Measurements from ENCODE around the gene ZDHHC4. TPM values are rescaled to one million over a fixed set of nuclear protein-coding genes. Genes with fewer than 3 reads are reported as not detected.

Gene ZDHHC4
- total and polyA plus RNA-seq, 9 of the 15 experiments (the other 6 are each of a cell fraction or from before 2014, with no cell fraction given), result 33.4 to 106 (median 58.3) TPM

DNA sequence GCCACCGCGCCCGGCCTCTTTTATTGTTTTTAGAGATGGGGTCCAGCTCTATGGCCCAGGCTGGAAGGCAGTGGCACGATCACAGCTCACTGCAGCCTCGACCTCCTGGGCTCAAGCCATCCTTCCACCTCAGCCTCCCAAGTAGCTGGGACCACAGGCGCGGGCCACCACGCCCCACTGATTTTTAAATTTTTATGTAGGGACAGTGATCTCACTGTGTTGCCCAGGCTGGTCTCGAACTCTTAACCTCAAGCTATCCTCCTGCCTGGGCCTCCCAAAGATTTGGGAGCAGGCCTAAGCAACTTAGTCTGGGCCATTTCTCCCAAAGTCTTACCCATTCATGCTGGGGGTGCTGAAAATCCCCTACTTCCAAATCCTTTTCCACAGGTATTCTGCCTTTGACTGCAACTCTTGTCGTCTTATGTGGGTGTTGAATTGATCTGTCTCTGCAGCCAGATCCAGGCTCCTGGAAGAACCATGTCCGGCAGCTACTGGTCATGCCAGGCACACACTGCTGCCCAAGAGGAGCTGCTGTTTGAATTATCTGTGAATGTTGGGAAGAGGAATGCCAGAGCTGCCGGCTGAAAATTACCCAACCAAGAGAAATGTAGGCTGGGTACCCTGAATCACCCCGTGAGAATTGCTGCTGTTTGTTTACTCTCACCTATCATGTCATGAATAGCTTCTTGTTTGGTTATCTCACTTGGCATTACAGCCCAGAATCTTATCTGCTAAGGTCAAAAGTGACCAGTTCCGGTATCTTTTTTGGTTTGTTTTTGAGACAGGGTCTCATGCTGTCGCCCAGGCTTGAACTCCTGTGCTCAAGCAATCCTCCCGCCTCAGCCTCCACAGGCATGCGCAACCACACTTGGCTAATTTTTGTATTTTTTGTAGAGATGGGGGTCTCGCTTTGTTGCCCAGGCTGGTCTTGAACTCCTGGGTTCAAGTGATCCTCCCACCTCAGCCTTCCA, 1.1 kb downstream of the ZDHHC4 start:
- 0 out of 5 replicates have a peak, but pooled peaks cover 0 to 2% of the 10 kb centered on the region in 2 experiments for H3K27me3 ChIP-seq (ENCODE audit: control insufficient read depth in 2 of 2, insufficient read depth in 2 of 2, low read length in 2 of 2)
- H2AFZ ChIP-seq (ENCODE audit: low read depth, low read length), result no peak overlapping the region
- H3K9me3 ChIP-seq (replicated peaks; ENCODE audit: control insufficient read depth, insufficient read depth, low read depth, low read length), result no peaks in the 10 kb centered on the region
- intact Hi-C loops (cut with micrococcal nuclease) (no loop called here), in situ Hi-C loops (cut with MboI) (no loop called here)
- TF ChIP-seq NR2C2 (CRISPR knock-in tag; IDR thresholded peaks at IDR 0.05) (no peak), NR2C2 (tag; IDR thresholded peaks at IDR 0.05) (peak; percentile 34; the same call in 1 of the 2 replicates), TAL1 (IDR thresholded peaks at IDR 0.05) (peak; percentile 13; the same call in 1 of the 2 replicates), NCOR1 (IDR thresholded peaks at IDR 0.05) (0 out of 2 replicates have a peak, but pooled peaks have one; percentile 14), EP300 (IDR thresholded peaks at IDR 0.05; ENCODE audit: low read length) (peak; percentile 16; the same call in 1 of the 2 replicates), NR2C1 (IDR thresholded peaks at IDR 0.05) (no peak), NR2C1 (tag; IDR thresholded peaks at IDR 0.05) (0 out of 2 replicates have a peak, but pooled peaks have one; percentile 28), RHOXF2B (CRISPR knock-in tag; conservative IDR thresholded peaks at IDR 0.05) (no peak), FOXA3 (CRISPR knock-in tag; conservative IDR thresholded peaks at IDR 0.05 in 1 of 2, IDR thresholded peaks at IDR 0.05 in 1 of 2) (0 out of 4 replicates have a peak, but pooled peaks of 1 of the 2 experiments have one; percentile 18), CBFA2T3 (IDR thresholded peaks at IDR 0.05) (peak; percentile 62), ZNF121 (CRISPR knock-in tag; conservative IDR thresholded peaks at IDR 0.05) (peak; percentile 70), NR3C1 (CRISPR knock-in tag; IDR thresholded peaks at IDR 0.05) (no peak), ARID1B (IDR thresholded peaks at IDR 0.05) (peak; percentile 52), ADNP (tag; IDR thresholded peaks at IDR 0.05) (0 out of 2 replicates have a peak, but pooled peaks have one; percentile 49), HDAC1 (IDR thresholded peaks at IDR 0.05) (no peak)
- whole genome bisulfite sequencing (ENCODE audit: insufficient coverage, low coverage, missing lambda C conversion rate), result 51% methylated on average over 15 of the region's 18 CpGs
- peaks cover 13 to 20% of the 10 kb centered on the region in 2 experiments for H3K4me1 ChIP-seq (replicated peaks in 1 of 2; ENCODE audit: control insufficient read depth in 2 of 2, insufficient read depth in 2 of 2, low read length in 2 of 2)
- DNase-seq (ENCODE audit: extremely low read depth in 1 of 4, low spot score in 3 of 4) (peak in 1 of 4 experiments; percentile 18), FAIRE-seq (peak; percentile 78), ATAC-seq (no peak)
- peak overlapping the region; percentile 18 to 90 for H3K9ac ChIP-seq (ENCODE audit: insufficient read depth in 1 of 2, low read depth in 2 of 2, low read length in 2 of 2)
- ChIA-PET CTCF (ENCODE audit: low intra/inter-chr PET ratio) (no interaction called here), POLR2A (interaction anchor here (0.6 to 2.3 kb wide), 3 partner anchors 11 to 34 kb away, joined by 3 to 19 read pairs (median 5); partner anchors contain the start of gene INTS15)
- peak overlapping the region; percentile 81 for H3K4me2 ChIP-seq (ENCODE audit: insufficient read depth, low read length)
- peaks cover 40% of the 10 kb centered on the region; the same call in 2 of the 3 replicates for H3K36me3 ChIP-seq (ENCODE audit: control insufficient read depth, insufficient read depth, low read length)
- H3K9me1 ChIP-seq (ENCODE audit: control insufficient read depth, insufficient read depth, low read length), result no peaks in the 10 kb centered on the region
- peak overlapping the region; percentile 96 for H3K27ac ChIP-seq (ENCODE audit: extremely low read depth, low read depth, low read length)
- H4K20me1 ChIP-seq (replicated peaks; ENCODE audit: control insufficient read depth, insufficient read depth, low read length), result no peaks in the 10 kb centered on the region
- peaks cover 20% of the 10 kb centered on the region for H3K79me2 ChIP-seq (ENCODE audit: control insufficient read depth, insufficient read depth, low read length)
- peak overlapping the region; percentile 95 for H3K4me3 ChIP-seq
- BruUV-seq (replicated peaks), result TSS peak; percentile 48
